GM19324 (cell line): ENCODE data around the gene SORCS2.

Experiments
- ATAC-seq: cut with Tn5 transposase; IDR thresholded peaks from one replicate; pipeline ENCODE4 v1.9.1; 2021; ENCODE audit warnings: mild to moderate bottlenecking, moderate library complexity; ENCODE audit not compliant: unreplicated experiment, low FRiP score

The SORCS2 gene

GRCh38 chr4:7313991-7314390 is 121.7 kb downstream of the SORCS2 start:
- ATAC-seq, result no peak

GRCh38 chr4:7315286-7315685 is 122.9 kb downstream of the SORCS2 start:
- no peak for ATAC-seq

GRCh38 chr4:7315935-7316334 is 123.6 kb downstream of the SORCS2 start:
- no peak for ATAC-seq

- ATAC-seq, result no peak
These were observed 126.7 kb downstream of the SORCS2 start for GRCh38 chr4:7319024-7319423.

- no peak for ATAC-seq
These were observed 128.0 kb downstream of the SORCS2 start for GRCh38 chr4:7320206-7320797.

GRCh38 chr4:7322166-7322991 is 130.0 kb downstream of the SORCS2 start:
- ATAC-seq, result no peak

- no peak for ATAC-seq
These were observed 131.1 kb downstream of the SORCS2 start for GRCh38 chr4:7323461-7323871.

- no peak for ATAC-seq
These were observed 131.7 kb downstream of the SORCS2 start for GRCh38 chr4:7323872-7324650.

- no peak for ATAC-seq
These were observed 132.3 kb downstream of the SORCS2 start for GRCh38 chr4:7324651-7325121.

GRCh38 chr4:7325541-7325940 is 133.2 kb downstream of the SORCS2 start:
- ATAC-seq, result no peak

- ATAC-seq, result no peak
These were observed 134.0 kb downstream of the SORCS2 start for GRCh38 chr4:7326306-7326692.

GRCh38 chr4:7326693-7327340 is 134.5 kb downstream of the SORCS2 start:
- ATAC-seq, result no peak

GRCh38 chr4:7327341-7327885 is 135.1 kb downstream of the SORCS2 start:
- ATAC-seq, result no peak

GRCh38 chr4:7328162-7328912 is 136.0 kb downstream of the SORCS2 start:
- no peak for ATAC-seq

GRCh38 chr4:7328913-7329638 is 136.7 kb downstream of the SORCS2 start:
- no peak for ATAC-seq

- ATAC-seq, result no peak
These were observed 137.8 kb downstream of the SORCS2 start for GRCh38 chr4:7330031-7330596.

- no peak for ATAC-seq
These were observed 138.7 kb downstream of the SORCS2 start for GRCh38 chr4:7330811-7331681.

GRCh38 chr4:7331682-7332000 is 139.3 kb downstream of the SORCS2 start:
- ATAC-seq, result no peak
